ENCODE measurements around the gene WDR70.
"Not testable (repeated sequence)": the region's sequence is repeated elsewhere in the genome, so short reads cannot be mapped to it uniquely, and the experiment has no call there.

The WDR70 gene

GRCh38 chr5:37786862-37787519 is 407.9 kb downstream of the WDR70 start:
- in situ Hi-C loops (cut with HindIII; ENCODE audit: low sequenced_read_pairs): no loop called here
- H3K4me3 ChIP-seq (ENCODE audit: low read depth, low read length): no peak overlapping the region

GRCh38 chr5:37787742-37788141 is 408.6 kb downstream of the WDR70 start:
- DNase-seq (ENCODE audit: low read depth): peak; percentile 56
- no peak for TF ChIP-seq CTCF (IDR thresholded peaks at IDR 0.05; ENCODE audit: low read depth, low read length, missing control alignments)
- in situ Hi-C loops (cut with HindIII; ENCODE audit: low sequenced_read_pairs): no loop called here
- no peak overlapping the region for H3K4me3 ChIP-seq (ENCODE audit: low read depth, low read length)

More at GRCh38 chr5:37786862-37787519, 407.9 kb downstream of the WDR70 start:
- TF ChIP-seq CTCF (IDR thresholded peaks at IDR 0.05; ENCODE audit: low read depth, low read length, missing control alignments): no peak
- no peak for DNase-seq (ENCODE audit: low read depth)

GRCh38 chr5:37789991-37790390 is 410.9 kb downstream of the WDR70 start:
- in situ Hi-C loops (cut with HindIII; ENCODE audit: low sequenced_read_pairs): no loop called here
- TF ChIP-seq CTCF (IDR thresholded peaks at IDR 0.05; ENCODE audit: low read depth, low read length, missing control alignments): no peak
- no peak for DNase-seq (ENCODE audit: low read depth)
- H3K4me3 ChIP-seq (ENCODE audit: low read depth, low read length): no peak overlapping the region

- no peak for TF ChIP-seq CTCF (IDR thresholded peaks at IDR 0.05; ENCODE audit: low read depth, low read length, missing control alignments)
- H3K4me3 ChIP-seq (ENCODE audit: low read depth, low read length): no peak overlapping the region
- in situ Hi-C loops (cut with HindIII; ENCODE audit: low sequenced_read_pairs): no loop called here
- DNase-seq (ENCODE audit: low read depth): no peak
Observed at GRCh38 chr5:37791321-37791720, 412.2 kb downstream of the WDR70 start.

- DNase-seq (ENCODE audit: low read depth): no peak
- in situ Hi-C loops (cut with HindIII; ENCODE audit: low sequenced_read_pairs): no loop called here
- no peak overlapping the region for H3K4me3 ChIP-seq (ENCODE audit: low read depth, low read length)
- TF ChIP-seq CTCF (IDR thresholded peaks at IDR 0.05; ENCODE audit: low read depth, low read length, missing control alignments): no peak
Observed at GRCh38 chr5:37792975-37793631, 414.0 kb downstream of the WDR70 start.

GRCh38 chr5:37795292-37795691 is 416.2 kb downstream of the WDR70 start:
- DNase-seq (ENCODE audit: low read depth); H3K4me3 ChIP-seq (ENCODE audit: low read depth, low read length); in situ Hi-C loops (cut with HindIII; ENCODE audit: low sequenced_read_pairs): not testable (repeated sequence)

- in situ Hi-C loops (cut with HindIII; ENCODE audit: low sequenced_read_pairs); H3K4me3 ChIP-seq (ENCODE audit: low read depth, low read length); DNase-seq (ENCODE audit: low read depth): not testable (repeated sequence)
Observed at GRCh38 chr5:37796435-37796834, 417.3 kb downstream of the WDR70 start.
